Duodenal mucosa (tissue), 2 donors: ENCODE results near the gene RDH12.
A peak's percentile ranks its signal among the peaks of the same experiment; 100 is the strongest.
"Not testable (repeated sequence)": the region's sequence is repeated elsewhere in the genome, so short reads cannot be mapped to it uniquely, and the experiment has no call there.

Experiments
- H3K27ac ChIP-seq: one replicate; pipeline ENCODE4 v1.7.0; 2013; ENCODE audit warnings: low read depth, low read length
- H3K27me3 ChIP-seq, 2 donors: one replicate each; pipeline ENCODE4 v1.7.0; 2013; ENCODE audit warnings: low read length in 2 of 2, control low read depth in 1 of 2; ENCODE audit not compliant: insufficient read depth in 2 of 2, control insufficient read depth in 1 of 2
- H3K36me3 ChIP-seq, 2 donors: one replicate each; pipeline ENCODE4 v1.7.0; 2013; ENCODE audit warnings: low read length in 2 of 2, control low read depth in 1 of 2; ENCODE audit not compliant: insufficient read depth in 2 of 2, control insufficient read depth in 1 of 2
- H3K4me1 ChIP-seq, 2 donors: one replicate each; pipeline ENCODE4 v1.7.0; 2013; ENCODE audit warnings: low read length in 2 of 2, control low read depth in 1 of 2; ENCODE audit not compliant: insufficient read depth in 2 of 2, control insufficient read depth in 1 of 2
- H3K4me3 ChIP-seq, 2 donors: one replicate each; pipeline ENCODE4 v1.7.0; 2013; ENCODE audit warnings: low read length in 2 of 2, low read depth in 1 of 2
- H3K9ac ChIP-seq, 2 donors: one replicate each; pipeline ENCODE4 v1.7.0; 2013; ENCODE audit warnings: low read length in 2 of 2, low read depth in 1 of 2
- H3K9me3 ChIP-seq, 2 donors: one replicate each; pipeline ENCODE4 v1.7.0; 2013; ENCODE audit warnings: low read length in 2 of 2, control low read depth in 1 of 2; ENCODE audit not compliant: control insufficient read depth in 1 of 2

Gene RDH12

GRCh38 chr14:67701492-67701891, at the start of gene RDH12:
Gene RDH12 (plus strand): TSS chr14:67701886. CDS start chr14:67722643, 20,757 bp downstream.
- H3K36me3 ChIP-seq, H3K9me3 ChIP-seq, H3K27me3 ChIP-seq, H3K4me1 ChIP-seq, H3K27ac ChIP-seq, H3K4me3 ChIP-seq, H3K9ac ChIP-seq: not testable (repeated sequence)

GRCh38 chr14:67652189-67652588, 49.5 kb upstream of the RDH12 start:
- peaks cover 49 to 76% of the 10 kb centered on the region in 2 donors for H3K36me3 ChIP-seq

DNA sequence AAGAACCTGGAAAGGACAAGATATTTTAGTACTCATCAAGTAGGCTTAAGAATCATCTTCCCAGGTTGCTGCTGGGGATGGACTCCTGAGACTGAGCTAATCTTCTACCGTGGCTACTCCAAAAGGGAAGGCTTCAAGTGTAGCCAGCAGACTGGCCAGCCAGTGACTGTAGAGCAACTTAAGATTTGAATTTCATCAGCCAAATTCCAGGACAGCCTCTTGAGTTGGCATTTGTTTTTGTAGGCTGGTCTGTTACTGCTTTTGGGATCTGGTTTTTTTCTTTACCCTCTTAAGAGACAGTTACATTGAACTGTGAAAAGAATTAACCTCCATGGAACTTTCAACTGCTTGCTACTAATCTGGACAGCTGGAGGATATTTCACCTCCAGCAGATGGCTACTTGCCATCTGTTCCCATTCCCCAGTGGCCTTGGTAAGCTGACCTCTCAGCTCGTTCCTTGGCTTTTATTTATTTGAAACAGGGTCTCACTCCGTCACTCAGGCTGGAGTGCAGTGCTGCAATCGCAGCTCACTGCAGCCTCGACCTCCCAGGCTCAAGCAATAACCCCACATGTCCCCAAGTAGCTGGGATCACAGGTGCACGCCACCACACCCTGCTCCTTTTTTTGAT, 47.9 kb upstream of the RDH12 start:
- Histone ChIP-seq H3K4me3 (no peak overlapping the region), H3K36me3 (peaks cover 49 to 74% of the 10 kb centered on the region in 2 donors), H3K9ac (no peak overlapping the region), H3K27ac (no peak overlapping the region), H3K9me3 (no peaks in the 10 kb centered on the region), H3K27me3 (no peaks in the 10 kb centered on the region), H3K4me1 (no peaks in the 10 kb centered on the region)

More at GRCh38 chr14:67652189-67652588, 49.5 kb upstream of the RDH12 start:
- H3K9me3 ChIP-seq, result no peaks in the 10 kb centered on the region
- H3K27me3 ChIP-seq, result no peaks in the 10 kb centered on the region
- no peak overlapping the region for H3K27ac ChIP-seq
- H3K4me3 ChIP-seq, result no peak overlapping the region
- no peak overlapping the region for H3K9ac ChIP-seq
- no peaks in the 10 kb centered on the region for H3K4me1 ChIP-seq

DNA sequence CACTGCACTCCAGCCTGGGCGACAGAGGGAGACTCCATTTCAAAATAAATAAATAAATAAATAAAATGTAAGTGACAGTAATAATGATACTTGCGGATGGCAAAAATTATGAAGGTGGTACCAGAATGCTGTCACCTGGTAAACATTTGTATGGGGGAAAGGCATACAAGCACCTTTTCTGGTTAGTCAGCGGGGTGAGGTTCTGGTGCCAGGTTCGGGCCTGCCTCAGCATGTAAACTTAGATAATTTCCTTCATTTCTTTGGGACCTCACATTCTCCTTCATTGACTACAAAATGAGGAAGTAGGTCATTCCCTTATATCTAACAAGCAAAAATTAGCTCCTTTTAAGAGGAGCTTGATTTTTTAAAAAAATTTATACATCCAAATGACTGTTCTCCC, 38.1 kb upstream of the RDH12 start:
- Histone ChIP-seq H3K9me3 (no peaks in the 10 kb centered on the region), H3K9ac (no peak overlapping the region), H3K36me3 (peaks cover 3 to 12% of the 10 kb centered on the region in 2 donors)

DNA sequence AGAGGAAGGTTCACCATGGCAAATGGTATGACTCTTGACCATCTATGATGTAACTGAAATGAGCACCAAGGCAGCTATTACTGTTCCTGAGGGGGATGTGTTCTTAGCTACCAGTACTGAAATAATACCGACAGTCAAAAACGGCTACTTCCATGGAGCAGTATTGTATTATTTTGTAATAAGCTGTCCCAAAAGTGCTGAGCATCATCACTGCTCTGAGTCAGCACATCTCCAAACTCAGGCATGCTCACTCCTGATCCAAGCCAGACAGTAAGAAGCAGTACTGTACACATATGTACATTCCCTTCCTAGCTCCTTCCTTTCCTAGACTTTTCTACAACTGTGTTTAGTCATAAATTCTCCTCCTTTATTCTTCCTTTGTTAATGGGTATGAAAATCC, 35.8 kb upstream of the RDH12 start:
- Histone ChIP-seq H3K9ac (no peak overlapping the region), H3K4me3 (no peak overlapping the region), H3K36me3 (peaks cover 0 to 6% of the 10 kb centered on the region in 2 donors), H3K4me1 (peaks cover 4 to 7% of the 10 kb centered on the region in 2 donors), H3K9me3 (no peaks in the 10 kb centered on the region), H3K27ac (no peak overlapping the region), H3K27me3 (no peaks in the 10 kb centered on the region)

More for the DNA sequence above, 38.1 kb upstream of the RDH12 start:
- no peak overlapping the region for H3K27ac ChIP-seq
- H3K4me1 ChIP-seq, result peaks cover 4 to 7% of the 10 kb centered on the region in 2 donors
- H3K27me3 ChIP-seq, result no peaks in the 10 kb centered on the region
- H3K4me3 ChIP-seq, result no peak overlapping the region

DNA sequence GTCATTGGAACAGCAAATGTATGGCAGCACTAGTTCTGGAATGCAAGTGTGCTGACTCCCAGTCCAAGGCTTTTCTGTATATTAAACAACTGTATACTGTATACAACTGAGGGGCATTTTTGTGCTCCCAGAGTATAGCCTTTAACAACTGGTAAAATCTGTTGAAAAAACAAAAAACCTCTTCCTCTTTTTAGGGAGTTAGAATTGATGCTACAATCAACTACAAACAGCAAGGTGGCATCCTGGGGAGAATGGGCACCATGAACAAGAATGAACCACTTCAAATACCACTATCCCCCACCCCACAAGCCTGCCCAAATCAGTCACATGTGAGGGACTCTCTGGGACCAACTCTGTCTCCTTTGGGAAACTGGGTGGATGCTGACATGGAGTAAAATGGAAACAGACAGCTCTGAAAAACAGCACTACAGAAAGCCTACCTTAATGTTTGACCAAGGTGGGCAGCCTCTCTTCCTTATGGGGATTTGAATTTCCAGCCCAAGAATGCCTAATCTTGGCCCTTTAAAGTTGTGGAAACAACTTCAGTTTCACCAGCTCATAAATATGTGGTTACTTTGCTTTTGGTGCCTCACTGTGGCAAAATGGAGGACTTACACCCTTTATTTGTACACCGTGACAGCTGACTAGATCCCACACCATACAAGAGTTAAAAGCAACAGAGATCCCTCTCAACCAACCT, 34.8 kb upstream of the RDH12 start:
- H3K36me3 ChIP-seq, result peaks cover 0 to 6% of the 10 kb centered on the region in 2 donors
- no peak overlapping the region for H3K27ac ChIP-seq
- no peaks in the 10 kb centered on the region for H3K9me3 ChIP-seq
- no peak overlapping the region for H3K9ac ChIP-seq
- peaks cover 4 to 7% of the 10 kb centered on the region in 2 donors for H3K4me1 ChIP-seq
- H3K27me3 ChIP-seq, result no peaks in the 10 kb centered on the region
- H3K4me3 ChIP-seq, result no peak overlapping the region

- Histone ChIP-seq H3K36me3 (peaks cover 0 to 6% of the 10 kb centered on the region in 2 donors), H3K4me1 (peaks cover 14 to 18% of the 10 kb centered on the region in 2 donors)
Observed at GRCh38 chr14:67668559-67668958, 33.1 kb upstream of the RDH12 start.

GRCh38 chr14:67673451-67673850, 28.2 kb upstream of the RDH12 start:
- Histone ChIP-seq H3K4me3 (peak overlapping the region; percentile 79 to 98), H3K36me3 (peaks cover 0 to 15% of the 10 kb centered on the region in 2 donors), H3K9ac (peak overlapping the region; percentile 72 to 95), H3K27ac (no peak overlapping the region), H3K27me3 (no peaks in the 10 kb centered on the region), H3K4me1 (peaks cover 14 to 21% of the 10 kb centered on the region in 2 donors), H3K9me3 (no peaks in the 10 kb centered on the region)

More at GRCh38 chr14:67668559-67668958, 33.1 kb upstream of the RDH12 start:
- H3K4me3 ChIP-seq, result no peak overlapping the region
- H3K9me3 ChIP-seq, result no peaks in the 10 kb centered on the region
- H3K27ac ChIP-seq, result no peak overlapping the region
- no peak overlapping the region for H3K9ac ChIP-seq
- H3K27me3 ChIP-seq, result no peaks in the 10 kb centered on the region

GRCh38 chr14:67674139-67674479, 27.6 kb upstream of the RDH12 start:
- Histone ChIP-seq H3K4me3 (peak overlapping the region; percentile 79 to 98), H3K4me1 (peaks cover 14 to 21% of the 10 kb centered on the region in 2 donors), H3K9me3 (no peaks in the 10 kb centered on the region), H3K27me3 (no peaks in the 10 kb centered on the region), H3K27ac (peak overlapping the region; percentile 97), H3K9ac (peak overlapping the region; percentile 72 to 95), H3K36me3 (peaks cover 0 to 20% of the 10 kb centered on the region in 2 donors)

DNA sequence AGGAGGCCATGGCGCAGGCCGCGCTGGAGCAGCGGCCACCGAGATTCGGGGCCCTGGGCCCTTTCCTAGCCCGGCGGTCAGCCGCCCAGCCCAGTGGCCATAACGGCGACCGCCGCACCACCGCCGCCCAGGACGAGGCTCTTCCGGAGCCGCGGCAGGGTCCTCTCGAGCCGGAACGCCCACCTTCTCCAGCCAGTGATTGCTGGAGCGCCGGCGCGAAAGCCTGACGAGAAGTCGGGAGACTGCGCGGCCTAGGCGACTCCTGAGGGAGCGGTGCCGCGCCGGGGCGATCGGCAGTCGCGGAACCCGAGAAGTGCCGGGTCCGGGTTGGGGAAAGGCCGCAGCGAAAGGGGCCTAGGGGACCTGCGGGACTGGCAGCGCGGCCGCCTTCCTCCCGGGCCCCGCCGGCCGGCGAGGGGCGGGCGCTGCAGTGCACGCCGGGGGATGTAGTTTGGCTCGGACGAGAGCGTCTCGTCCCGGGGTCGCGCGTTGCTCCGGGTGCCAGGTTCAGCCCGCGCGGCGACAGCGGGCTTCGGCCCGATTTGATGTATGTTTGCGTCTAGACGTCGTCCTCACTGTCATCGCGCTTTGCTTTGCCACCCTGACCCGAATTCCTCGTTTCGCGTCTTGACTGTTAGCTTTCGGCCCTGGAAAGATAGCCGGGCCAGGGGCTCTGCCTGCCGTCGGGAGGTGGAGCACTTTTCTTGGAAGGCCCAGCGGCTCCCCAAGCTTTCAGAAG, 27.0 kb upstream of the RDH12 start, which contains the start of gene VTI1B:
VTI1B (minus strand) TSS at position 153 of the 739 bp plus-strand sequence; CDS start at position 10, 143 bp downstream.
- H3K9ac ChIP-seq, result peak within 1 kb of the TSS; percentile 72 to 95
- peak within 1 kb of the TSS; percentile 97 for H3K27ac ChIP-seq
- H3K4me3 ChIP-seq, result peak within 1 kb of the TSS; percentile 79 to 98
- peaks cover 14 to 21% of the 10 kb centered on the region in 2 donors for H3K4me1 ChIP-seq
- no peaks in the 10 kb centered on the region for H3K9me3 ChIP-seq
- H3K36me3 ChIP-seq, result peaks cover 0 to 21% of the 10 kb centered on the region in 2 donors
- H3K27me3 ChIP-seq, result no peaks in the 10 kb centered on the region
